ENCODE results near the gene SAXO2. TPM values are rescaled to one million over a fixed set of nuclear protein-coding genes. Genes with fewer than 3 reads are reported as not detected.
"Not testable (repeated sequence)": the region's sequence is repeated elsewhere in the genome, so short reads cannot be mapped to it uniquely, and the experiment has no call there.

SAXO2 gene, protein sequence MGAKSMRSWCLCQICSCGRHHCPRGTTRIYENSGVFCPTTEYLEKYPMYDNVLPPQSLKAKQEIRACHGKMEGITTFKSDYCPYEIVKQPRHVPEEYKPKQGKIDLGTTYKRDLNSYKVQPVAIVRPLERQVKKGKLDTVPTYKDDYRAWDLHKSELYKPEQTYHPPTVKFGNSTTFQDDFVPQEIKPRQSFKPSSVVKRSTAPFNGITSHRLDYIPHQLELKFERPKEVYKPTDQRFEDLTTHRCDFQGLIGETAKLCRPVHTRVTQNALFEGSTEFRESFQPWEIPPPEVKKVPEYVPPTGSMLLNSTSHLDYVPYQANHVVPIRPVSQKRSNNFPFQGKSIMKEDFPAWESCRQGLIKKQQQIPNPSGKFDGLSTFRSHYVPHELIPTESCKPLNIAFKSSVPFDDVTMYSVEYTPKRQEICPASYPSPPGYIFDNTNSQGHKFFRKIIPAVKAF
- total RNA-seq, result 1 to 10 TPM in 2 of 4 donors, under 1 TPM in 1, not detected in 1; 0.81 to 2.4 (median 1.4) TPM

DNA sequence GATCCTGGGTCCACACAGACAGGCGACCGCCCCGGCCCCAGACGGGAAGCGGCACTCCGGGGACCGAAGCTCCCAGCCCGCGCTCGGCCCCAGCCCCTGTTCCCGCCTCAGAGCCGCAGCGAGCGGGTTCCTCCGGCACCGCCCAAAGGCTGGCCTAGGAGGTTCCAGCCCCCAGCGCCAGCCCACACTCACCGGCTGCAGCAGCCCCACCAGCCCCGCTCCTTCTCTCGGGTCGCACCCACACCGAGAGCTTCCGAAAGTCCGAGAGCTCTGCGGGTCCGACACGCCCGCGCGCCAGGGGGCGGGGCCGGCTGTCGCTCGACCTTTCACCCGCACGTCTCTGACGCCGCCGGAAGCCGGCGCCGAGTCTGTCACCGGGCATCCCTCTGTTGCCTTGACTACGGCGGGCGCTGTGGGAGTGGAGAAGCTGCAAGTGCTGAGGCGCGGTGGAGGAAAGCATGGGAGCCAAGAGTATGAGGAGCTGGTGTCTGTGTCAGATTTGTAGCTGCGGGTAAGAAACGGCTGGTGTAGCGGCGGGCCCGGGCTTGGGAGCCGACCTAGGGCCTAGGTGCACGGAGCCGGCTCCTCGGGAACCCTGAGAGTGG lies at the start of gene SAXO2, which contains the start of gene EFL1:
SAXO2 (plus strand) TSS at position 397 of the 605 bp plus-strand sequence; CDS start at position 459, 62 bp downstream.
EFL1 (minus strand) TSS at position 313 of the 605 bp plus-strand sequence. CDS start 956 bp downstream, outside the sequence.
- H3K4me3 ChIP-seq (replicated peaks in 1 of 3), result peak within 1 kb of the TSS; percentile 78 to 83 (median 82)
- peak in 1 of 2 donors; percentile 59 for TF ChIP-seq POLR2A (IDR thresholded peaks at IDR 0.05)
- TF ChIP-seq, protein P1, sequence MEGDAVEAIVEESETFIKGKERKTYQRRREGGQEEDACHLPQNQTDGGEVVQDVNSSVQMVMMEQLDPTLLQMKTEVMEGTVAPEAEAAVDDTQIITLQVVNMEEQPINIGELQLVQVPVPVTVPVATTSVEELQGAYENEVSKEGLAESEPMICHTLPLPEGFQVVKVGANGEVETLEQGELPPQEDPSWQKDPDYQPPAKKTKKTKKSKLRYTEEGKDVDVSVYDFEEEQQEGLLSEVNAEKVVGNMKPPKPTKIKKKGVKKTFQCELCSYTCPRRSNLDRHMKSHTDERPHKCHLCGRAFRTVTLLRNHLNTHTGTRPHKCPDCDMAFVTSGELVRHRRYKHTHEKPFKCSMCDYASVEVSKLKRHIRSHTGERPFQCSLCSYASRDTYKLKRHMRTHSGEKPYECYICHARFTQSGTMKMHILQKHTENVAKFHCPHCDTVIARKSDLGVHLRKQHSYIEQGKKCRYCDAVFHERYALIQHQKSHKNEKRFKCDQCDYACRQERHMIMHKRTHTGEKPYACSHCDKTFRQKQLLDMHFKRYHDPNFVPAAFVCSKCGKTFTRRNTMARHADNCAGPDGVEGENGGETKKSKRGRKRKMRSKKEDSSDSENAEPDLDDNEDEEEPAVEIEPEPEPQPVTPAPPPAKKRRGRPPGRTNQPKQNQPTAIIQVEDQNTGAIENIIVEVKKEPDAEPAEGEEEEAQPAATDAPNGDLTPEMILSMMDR (IDR thresholded peaks at IDR 0.05), result no peak
- no peaks in the 10 kb centered on the region for H3K27me3 ChIP-seq
- peak within 1 kb of the TSS in 2 of 3 donors; percentile 51 to 64 for H3K27ac ChIP-seq
- DNase-seq, result peak; percentile 88 to 92
- peaks cover 6 to 15% of the 10 kb centered on the region in 2 donors for H3K4me1 ChIP-seq
- H3K9me3 ChIP-seq, result no peaks in the 10 kb centered on the region
- 0 to 1% methylated on average over 21 to 30 of the region's 57 CpGs for WGBS, 2 donors
- H3K36me3 ChIP-seq, result no peaks in the 10 kb centered on the region
- intact Hi-C loops (cut with DNase I), result no loop called here

- 87 to 95% methylated on average over 2 of the region's 2 CpGs for WGBS, 2 donors
- intact Hi-C loops (cut with DNase I); H3K36me3 ChIP-seq; H3K4me1 ChIP-seq; H3K9me3 ChIP-seq; DNase-seq; H3K4me3 ChIP-seq (replicated peaks in 1 of 3); H3K27ac ChIP-seq; H3K27me3 ChIP-seq: not testable (repeated sequence)
Observed at GRCh38 chr15:82216092-82216491, 46.5 kb upstream of the SAXO2 start.

DNA sequence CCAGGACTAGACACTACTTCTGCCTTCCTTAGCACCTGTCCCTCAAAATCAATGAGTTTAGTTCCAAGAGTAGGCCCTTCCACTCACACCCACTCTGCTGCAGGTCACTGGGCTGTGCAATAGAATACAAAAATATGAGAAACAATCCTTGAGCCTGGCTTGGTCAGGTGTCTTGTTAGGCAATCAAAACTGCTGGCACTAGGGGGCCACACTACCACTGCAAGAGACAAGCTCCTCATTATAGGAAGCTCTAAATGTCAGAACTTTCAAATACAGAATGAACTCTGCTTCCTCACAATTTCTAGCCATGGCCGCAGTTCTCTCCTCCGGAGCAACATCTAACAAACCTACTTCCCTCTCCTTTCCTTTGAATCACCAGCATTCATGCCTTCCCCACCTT lies 41.1 kb upstream of the SAXO2 start:
- H3K4me3 ChIP-seq (replicated peaks in 1 of 3); H3K9me3 ChIP-seq; H3K27ac ChIP-seq; intact Hi-C loops (cut with DNase I); H3K27me3 ChIP-seq; H3K4me1 ChIP-seq; H3K36me3 ChIP-seq: not testable (repeated sequence)
- TF ChIP-seq, protein P1 (IDR thresholded peaks at IDR 0.05), result peak in 3 of 6 experiments; percentile 7 to 35 (median 25)
- 73 to 79% methylated on average over 2 of the region's 2 CpGs for WGBS, 2 donors
- DNase-seq, result peak; percentile 65 to 70

GRCh38 chr15:82228750-82229149 lies 33.9 kb upstream of the SAXO2 start:
- whole genome bisulfite sequencing, 2 donors, result 94 to 96% methylated on average over 1 of the region's 1 CpG
- intact Hi-C loops (cut with DNase I), result no loop called here
- H3K36me3 ChIP-seq, result no peaks in the 10 kb centered on the region
- DNase-seq, result no peak
- no peak overlapping the region for H3K27ac ChIP-seq
- H3K9me3 ChIP-seq, result no peaks in the 10 kb centered on the region
- no peaks in the 10 kb centered on the region for H3K27me3 ChIP-seq
- no peaks in the 10 kb centered on the region for H3K4me1 ChIP-seq
- TF ChIP-seq, protein P1 (IDR thresholded peaks at IDR 0.05), result no peak
- no peak for TF ChIP-seq POLR2A (IDR thresholded peaks at IDR 0.05)
- H3K4me3 ChIP-seq (replicated peaks in 1 of 3), result no peak overlapping the region

- no peak for TF ChIP-seq POLR2A (IDR thresholded peaks at IDR 0.05)
- TF ChIP-seq, protein P1 (IDR thresholded peaks at IDR 0.05), result no peak
- no peak for DNase-seq
- Histone ChIP-seq H3K27me3 (no peaks in the 10 kb centered on the region), H3K4me1 (no peaks in the 10 kb centered on the region), H3K4me3 (replicated peaks in 1 of 3) (no peak overlapping the region), H3K27ac (no peak overlapping the region), H3K36me3 (no peaks in the 10 kb centered on the region), H3K9me3 (no peaks in the 10 kb centered on the region)
- 89 to 91% methylated on average over 2 of the region's 2 CpGs for WGBS, 2 donors
- intact Hi-C loops (cut with DNase I), result no loop called here
Observed at GRCh38 chr15:82231233-82231632, 31.4 kb upstream of the SAXO2 start.
